ENCODE data around the gene RAD51B.

DNA sequence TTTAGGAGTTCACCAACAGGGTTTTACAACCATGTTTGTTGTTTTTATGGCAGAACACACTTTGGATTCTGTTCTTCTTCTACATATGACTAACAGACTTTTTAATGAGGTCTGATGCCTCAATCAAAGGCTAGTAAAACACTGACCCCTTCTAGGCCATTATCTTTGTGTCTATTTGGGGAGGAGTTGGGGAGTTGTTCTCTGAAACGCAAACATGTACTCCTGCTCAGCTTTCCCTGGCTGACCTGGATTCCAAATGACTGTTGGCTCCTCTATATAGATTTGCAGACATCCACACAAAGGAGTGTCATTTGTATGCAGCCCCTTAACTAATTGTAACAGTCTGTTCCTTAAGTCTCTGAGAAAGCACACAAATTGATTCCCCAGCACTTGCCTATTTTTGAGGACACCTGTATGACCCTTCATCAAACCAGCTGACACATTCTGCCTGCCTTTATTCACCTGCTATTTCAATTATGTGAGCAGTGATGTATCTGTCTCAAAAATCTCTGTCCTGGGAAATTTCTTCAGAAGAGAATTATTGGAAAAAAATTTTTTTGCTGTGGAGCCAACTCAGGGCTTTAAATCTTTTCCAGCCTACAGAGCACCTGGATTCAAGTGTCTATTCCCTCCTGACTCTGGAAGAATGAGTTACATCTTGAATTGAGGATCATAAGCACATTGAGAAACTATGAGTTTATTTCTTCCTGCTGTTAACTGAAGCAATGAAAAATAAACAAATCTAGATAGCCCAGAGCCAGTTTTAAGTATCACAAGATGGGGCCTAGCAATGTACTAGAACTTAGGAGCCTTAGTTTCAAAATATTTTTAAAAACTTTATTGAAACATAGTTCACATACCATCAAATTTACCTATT lies 417.2 kb downstream of the RAD51B start:
- TF ChIP-seq ZFX (IDR thresholded peaks at IDR 0.05), result no peak
- TF ChIP-seq, protein P1, sequence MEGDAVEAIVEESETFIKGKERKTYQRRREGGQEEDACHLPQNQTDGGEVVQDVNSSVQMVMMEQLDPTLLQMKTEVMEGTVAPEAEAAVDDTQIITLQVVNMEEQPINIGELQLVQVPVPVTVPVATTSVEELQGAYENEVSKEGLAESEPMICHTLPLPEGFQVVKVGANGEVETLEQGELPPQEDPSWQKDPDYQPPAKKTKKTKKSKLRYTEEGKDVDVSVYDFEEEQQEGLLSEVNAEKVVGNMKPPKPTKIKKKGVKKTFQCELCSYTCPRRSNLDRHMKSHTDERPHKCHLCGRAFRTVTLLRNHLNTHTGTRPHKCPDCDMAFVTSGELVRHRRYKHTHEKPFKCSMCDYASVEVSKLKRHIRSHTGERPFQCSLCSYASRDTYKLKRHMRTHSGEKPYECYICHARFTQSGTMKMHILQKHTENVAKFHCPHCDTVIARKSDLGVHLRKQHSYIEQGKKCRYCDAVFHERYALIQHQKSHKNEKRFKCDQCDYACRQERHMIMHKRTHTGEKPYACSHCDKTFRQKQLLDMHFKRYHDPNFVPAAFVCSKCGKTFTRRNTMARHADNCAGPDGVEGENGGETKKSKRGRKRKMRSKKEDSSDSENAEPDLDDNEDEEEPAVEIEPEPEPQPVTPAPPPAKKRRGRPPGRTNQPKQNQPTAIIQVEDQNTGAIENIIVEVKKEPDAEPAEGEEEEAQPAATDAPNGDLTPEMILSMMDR (conservative IDR thresholded peaks at IDR 0.05), result no peak

Measured in C4-2B (cell line).